Forelimb muscle (tissue), 1 donor: ENCODE results near the gene HES7. TPM values are rescaled to one million over a fixed set of nuclear protein-coding genes. Genes with fewer than 3 reads are reported as not detected.

ENCODE experiments used
- DNase-seq: peaks from one replicate; pipeline ENCODE4 v3.0.0-alpha.2; 2013; ENCODE audit warnings: low read depth
- polyA plus RNA-seq: library from polyadenylated mRNA; unstranded; fragments of 120-200 nt; gene quantifications from one replicate; pipeline ENCODE4 v1.2.1, GENCODE V29; 2013; ENCODE audit not compliant: insufficient read length

The HES7 gene
- polyA plus RNA-seq, 1 donor = 0.08 TPM

DNA sequence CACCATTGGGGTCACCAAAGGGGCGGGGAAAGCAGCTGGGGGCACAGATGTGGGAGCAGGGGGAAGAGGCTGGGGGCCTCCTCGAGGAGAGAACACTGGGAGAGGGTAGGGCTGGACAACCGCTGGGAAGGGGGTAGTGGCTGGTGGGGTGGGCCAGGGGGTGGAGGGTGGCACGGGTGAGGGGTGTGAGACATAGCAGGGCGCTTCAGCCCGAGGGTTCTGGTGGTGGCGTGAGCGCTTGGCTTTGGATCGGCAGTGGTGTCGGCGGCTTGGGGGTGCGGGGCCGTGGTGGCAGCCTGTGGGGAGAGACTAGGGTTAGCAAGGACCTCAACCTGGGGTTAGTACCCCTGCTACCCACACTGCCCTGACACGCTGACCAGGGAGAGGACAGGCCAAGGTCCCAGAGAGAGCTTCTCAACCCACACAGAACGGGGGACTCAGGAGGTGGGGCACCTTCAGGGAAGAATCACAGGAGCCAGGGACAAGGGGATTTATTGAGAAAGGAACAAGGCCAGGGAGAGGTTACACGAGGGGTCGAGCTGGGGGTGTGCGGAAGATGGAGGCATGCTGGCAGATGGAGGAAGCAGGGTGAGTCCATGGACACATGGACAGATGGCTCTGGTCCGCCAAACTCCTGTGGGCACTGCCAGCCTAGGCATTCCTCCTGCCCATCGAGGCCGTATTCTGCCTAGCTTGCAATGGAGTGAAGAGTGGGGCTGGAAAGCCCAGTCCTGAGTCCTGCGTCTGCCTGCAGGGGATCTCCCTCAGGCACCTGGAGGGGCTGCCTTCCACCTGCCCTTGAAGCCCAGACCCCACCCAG, 19.9 kb upstream of the HES7 start:
- DNase-seq = no peak

DNA sequence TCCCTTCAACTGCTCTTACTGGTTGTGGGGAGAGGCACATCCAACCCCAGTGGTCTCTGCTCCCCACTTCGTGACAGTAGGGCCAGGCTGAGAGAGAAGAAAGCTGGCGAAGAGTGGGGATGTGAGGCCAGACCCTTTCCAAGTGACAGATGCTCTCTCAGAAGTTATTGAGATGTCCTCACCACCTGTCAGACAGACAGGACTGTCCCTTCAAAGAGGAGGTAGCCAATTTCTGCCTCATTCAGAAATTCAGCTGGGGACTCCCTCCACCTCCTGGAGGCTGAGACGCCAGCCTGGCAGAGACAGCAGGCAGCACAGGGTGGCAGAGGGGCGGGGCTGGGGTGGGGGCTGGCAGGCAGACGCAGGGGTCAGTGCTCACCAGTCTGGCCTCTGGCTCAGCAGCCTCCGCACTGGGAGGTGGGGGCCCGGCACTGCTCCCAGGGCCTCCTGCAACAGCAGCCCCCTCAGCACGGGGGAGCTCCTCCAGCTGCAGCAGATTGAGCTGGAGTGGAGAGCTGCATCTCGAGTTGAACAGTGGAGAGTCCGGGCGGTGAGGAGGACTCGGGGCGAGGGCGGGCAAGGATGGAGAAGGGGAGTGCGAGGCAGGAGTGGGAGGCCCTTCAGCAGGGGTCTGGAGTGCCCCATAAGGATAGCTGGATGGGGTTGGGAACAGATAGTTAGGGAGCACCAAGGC, 19.1 kb upstream of the HES7 start:
- DNase-seq = no peak

DNA sequence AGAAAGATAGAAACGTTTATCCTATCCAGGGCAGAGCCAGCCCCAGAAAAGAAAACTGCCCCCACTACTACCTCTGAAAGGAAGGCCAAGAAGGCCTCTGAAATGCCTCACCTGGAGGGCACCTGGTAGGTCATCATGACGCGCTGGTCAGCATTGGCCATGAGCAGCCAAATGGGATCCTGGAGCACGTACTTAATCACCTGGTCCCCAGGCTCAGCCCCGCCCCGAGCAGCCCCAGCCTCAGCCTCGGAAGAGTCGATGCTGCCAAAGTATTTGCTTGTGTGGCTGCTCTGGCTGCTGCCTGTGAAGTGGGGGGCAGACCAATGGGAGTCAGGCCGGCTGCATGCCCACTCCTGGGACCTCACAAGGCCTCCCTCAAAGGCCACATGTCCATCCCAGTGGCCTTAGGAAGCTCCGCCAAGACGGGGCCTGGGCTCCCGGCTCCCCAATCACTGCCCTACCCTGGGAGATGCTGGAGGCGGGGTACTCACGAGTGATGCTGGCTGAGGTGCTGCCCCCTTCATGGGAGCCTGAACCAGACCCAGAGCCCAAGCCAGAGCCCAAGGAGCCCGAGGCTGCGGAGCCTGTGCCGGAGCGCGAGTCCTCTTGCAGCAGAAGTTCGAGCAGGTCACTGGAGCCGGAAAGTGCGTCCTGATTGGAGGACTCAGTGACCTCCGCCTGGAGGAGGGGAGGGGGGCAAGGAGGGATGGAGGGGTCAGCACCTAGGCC, 18.4 kb upstream of the HES7 start:
- no peak for DNase-seq

DNA sequence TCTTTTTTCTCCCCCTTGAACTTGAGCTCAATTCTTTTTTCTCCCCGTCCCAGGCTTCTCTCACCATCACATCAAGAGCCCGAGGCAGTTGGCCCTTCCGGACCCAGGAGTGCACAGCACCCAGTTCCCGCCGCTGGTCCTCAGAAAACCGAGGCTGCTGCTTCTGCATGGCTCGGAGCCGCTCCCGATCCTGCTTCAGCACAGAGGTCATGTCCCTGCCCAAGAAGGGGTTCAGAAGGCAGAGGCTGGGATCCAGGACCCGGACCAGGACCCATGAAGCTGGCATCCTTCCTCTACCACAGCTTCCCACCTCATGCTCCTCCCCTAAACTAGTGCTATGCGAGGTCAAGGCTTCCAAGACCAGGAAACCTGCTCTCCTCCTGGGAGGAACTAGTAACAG, 17.8 kb upstream of the HES7 start:
- DNase-seq = no peak

DNA sequence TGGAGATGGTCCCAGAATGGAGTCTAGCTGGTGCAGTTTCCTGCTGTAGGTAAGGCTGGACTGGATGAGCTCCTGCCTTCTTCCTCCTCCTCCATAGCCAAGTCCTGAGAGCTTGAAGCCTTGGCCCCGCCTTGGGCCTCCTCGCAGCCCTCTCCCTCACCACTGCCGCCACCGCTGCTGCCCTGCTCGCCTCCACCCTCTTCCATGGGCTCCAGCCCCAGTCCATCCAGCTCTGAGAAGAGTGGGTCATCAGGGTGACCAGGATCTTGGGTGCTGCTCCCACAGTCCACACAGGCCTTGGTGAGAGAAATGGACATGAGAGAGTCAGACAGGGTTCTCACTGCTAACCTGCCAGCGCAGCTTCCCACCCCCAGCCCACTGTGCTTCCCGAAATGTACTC, 17.1 kb upstream of the HES7 start:
- DNase-seq = no peak

DNA sequence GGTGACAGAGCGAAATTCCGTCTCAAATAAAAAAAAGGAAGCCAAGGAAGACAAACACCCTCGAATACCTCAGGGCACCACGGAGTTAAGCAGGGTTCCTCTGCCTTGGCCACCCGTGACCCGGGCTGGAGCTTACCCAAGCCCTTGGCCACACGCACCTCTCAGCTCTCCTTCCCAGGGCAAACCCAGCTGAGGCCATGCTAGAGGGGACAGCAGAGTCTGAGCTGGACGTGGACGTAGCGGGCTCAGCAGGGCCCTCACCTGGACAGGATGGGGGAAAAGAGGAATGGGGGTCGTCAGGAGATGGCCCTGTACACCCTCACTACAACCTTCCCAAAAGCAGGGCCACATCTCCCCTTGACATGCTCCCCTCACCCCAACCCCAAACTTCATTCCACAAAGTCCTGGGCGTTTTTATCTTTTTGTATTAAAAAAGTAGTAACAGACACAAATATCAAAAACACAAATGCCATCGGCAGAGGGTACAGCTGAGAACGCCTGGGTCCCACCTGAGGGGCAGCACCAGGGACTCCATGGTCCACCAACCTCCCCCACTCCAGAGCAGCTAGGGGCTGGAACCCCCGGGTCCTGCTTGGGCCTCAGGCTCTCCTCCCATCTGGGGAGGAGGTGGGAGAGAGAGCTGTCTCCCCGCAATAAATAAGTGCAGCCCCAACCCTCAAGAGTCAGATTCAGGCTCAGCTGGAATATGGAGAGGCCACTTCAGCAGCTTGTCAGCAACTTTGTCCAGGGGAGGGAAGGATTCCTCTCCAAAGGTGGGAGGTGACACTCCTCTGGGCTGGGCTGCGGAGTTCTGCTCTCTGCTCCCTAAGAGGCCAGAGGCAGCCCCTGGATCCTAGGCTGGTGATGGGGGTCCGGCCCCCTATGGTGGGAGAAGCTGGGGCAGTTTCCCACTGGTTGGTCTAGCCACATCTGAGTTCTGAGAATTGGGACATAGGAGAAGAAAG, 16.4 kb upstream of the HES7 start:
- no peak for DNase-seq

DNA sequence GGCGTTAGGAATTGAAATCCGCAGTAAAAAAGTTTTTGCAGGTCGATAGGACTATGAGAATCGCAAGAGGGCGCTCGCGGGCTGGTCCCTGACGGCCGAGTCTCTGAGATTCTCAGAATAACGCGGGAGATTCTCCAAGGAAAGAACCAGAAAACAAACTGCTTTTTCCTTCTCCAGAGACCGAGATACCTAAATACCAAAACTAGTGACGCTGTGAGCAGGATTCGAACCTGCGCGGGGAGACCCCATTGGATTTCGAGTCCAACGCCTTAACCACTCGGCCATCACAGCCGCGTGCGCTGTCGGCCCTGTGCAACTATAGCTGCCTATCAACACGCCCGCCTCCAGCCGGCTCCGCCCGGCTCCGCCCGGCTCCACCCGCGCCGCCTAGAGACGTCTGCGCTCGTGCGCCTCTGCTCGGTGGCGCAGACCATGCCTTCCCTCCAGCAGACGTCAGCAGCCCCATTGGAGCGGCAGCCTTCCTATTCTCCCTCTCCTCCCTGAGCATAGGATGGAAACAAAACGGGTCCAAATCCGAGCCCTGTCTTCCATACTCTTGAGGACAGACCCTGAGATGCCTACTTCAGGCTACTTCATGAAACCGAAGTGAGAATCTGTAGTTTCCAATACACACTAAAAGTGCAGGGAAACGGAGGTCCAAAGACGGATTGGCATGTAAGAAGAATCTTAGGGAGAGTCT, 14.9 kb upstream of the HES7 start:
- peak; percentile 95 for DNase-seq

DNA sequence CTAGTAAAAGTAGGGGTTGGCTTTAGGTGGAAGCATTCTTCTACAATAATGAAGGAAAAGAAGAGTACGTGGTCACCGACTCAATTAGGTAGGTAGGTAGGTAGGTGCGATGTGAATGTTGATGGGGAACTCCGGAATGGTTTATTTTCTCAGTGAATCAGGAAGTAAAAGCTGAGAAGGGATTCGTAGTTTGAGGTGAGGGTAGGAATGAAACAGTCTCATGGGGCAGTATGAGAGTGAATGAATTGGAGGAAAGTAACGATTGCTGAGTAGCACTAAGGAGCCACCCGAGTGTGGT, 14.4 kb upstream of the HES7 start:
- no peak for DNase-seq

DNA sequence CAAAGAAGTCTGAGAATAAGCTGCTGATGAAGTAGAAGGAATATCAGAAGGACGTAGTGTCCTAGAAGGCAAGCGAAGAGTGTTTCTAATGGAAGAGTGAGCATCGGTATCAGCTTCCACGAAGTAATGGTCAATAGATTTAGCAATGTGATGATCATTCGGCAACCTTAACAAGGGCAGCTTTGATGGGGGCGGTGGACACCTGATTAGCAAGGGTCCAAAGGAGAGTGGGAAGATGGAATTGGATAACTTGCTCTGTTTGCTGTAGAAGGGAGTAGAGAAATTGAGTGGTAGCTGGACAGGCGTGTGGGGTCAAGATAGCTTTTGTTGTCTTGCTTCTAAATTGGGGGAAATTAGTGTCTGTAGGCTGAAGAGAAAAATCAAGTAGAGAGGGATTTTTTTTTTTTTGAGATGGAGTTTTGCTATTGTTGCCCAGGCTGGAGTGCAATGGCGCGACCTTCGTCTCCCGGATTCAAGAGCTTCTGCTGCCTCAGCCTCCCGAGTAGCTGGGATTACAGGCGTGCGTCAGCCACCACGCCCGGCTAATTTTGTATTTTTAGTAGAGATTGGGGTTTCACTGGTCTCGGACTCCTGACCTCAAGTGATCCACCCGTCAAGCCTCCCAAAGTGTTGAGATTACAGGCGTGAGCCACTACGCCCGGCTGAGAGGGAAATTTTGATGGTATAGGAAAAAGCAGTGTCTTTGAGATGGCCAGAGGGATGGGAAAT, 13.9 kb upstream of the HES7 start:
- DNase-seq = no peak

DNA sequence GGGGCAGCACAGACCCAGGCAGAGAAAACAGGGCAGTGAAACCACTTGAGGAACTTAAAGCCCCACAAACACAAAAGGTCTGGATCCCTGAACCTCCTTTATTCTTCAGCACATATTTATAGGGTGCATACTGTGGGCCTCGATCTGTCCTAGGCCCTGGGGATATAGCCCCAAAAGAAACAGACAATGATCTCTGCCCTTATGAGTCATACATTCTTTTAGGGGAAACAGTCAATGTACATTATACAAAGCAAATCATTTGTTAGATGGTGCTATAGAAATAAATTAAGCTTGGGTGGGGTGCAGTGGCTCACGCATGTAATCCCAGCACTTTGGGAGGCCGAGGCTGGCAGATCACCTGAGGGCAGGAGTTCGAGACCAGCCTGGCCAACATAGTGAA, 10.0 kb upstream of the HES7 start:
- DNase-seq = no peak

DNA sequence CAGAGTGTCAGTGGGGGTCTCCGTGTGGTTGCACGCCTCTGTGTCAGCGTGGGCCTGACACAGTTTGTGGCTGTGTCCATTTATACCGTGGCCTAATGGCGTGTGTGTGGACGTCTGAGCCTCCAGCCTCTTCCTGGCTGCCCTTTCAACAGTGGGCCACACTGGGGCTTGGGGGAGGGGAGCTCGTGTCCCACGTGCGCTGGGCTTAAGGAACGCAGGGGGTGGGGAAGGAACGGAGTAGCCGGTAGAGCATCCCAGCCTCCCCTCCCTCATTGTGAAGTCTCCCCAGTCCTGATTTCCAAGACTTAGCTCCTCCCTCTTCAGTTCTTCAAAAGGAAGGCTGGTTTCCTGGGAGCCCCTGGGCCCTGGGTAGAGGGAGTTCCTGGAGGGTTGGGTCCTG, 9.5 kb upstream of the HES7 start:
- no peak for DNase-seq

DNA sequence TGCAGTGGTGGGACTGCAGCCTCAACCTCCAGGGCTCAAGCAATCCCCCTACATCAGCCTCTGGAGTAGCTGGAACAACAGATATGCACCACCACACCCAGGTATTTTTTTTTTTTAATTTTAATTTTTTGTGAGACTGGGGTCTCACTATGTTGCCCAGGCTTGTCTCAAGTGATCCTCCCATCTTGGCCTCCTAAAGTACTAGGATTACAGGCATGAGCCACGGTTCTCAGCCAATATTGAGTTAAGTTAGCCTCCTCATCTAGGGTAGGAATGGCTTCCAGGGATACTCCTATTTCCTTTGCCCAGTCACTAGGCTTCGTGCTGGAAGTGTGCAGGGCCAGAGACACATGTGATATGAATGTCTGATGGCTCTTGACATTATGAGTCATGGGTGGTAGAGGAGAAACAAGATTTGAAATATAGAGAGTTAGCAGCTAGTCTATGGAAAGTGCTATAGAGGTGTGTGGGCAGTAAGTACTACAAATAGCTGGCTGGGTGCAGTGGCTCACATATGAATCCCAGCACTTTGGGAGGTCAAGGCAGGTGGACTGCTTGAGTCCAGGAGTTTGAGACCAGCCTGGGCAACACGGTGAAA, 8.0 kb upstream of the HES7 start:
- DNase-seq = no peak

DNA sequence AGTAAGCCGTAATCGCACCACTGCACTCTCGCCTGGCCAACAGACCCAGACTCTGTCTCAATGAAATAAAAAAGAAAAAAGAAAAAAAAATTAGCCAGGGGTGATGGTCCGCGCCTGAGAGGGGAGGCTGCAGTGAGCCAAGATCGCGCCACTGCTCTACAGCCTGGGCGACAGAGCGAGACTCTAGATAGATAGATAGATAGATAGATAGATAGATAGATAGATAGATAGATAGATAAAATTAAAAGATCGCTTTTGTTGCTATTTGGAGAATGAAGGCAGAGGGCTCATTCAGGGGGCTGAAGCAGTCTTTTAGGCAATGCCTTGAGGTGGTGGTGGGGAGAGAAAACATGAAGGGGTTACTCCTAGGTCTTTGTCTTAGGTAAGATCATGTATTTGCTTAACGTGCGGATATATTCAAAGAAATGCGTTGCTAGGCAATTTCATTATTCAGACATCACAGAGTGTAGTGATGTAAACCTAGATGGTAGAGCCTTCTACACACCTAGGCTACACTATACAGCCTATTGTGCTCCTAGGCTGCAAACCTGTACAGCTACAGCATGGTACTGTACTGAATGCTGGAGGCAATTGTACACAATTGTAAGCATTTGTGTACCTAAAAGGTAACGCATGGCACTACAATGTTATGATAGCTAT, 4.3 kb upstream of the HES7 start:
- DNase-seq = no peak

DNA sequence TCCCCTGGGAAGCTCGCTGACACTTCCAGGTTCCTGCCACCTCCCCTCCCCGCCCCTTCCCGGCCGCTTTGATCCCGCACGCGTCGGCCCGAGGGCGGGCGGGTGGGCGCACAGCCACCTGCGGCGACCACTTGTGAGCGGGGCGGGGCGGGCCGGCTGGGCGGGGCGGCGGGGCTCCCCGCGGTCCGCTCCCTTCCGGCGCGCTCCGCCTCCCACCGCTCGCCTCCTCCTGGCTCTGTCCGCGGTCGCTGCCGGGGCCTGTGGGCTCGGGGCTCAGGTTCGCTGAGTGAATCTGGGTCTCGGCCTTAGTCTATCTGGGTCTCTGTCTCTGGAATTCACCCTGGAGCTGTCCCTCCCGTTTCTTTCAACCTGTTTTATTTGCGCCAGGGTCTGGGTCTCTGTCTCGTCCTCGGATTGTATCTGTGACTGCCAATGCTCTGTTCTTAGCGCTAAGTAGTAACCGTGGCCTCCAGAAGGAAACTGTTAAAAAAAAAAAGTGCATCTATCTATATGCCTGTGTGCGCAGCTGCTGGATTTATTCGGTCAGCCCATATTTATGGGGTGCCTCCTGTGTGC, 2.7 kb upstream of the HES7 start:
- DNase-seq = no peak

DNA sequence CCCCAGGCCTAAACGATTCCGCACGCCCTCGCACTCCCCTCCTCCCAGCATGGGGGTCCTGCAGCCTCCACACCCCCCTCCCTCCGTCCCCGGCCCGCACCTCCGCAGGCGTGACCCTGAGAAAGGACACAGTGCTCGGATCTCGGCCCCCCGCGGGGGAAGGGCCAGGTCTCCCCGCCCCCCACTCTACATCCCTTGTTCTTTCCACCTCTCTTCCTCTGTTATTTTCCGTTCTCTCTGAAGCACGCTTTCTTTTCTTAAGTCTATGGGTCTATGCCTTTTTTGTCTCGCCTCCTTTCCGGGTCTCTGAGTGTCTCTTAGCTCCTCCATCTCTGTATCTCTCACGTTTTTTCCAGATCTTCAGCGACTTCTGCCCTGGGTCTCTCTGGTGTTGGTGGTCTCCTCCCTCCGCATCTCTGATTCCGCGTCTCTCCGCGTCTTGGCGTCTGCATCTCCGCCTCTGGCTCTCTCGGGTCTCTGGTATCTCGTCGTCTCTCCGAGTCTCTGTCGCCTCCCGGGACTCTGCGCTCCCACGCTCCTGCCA, 2.1 kb upstream of the HES7 start:
- DNase-seq = no peak

DNA sequence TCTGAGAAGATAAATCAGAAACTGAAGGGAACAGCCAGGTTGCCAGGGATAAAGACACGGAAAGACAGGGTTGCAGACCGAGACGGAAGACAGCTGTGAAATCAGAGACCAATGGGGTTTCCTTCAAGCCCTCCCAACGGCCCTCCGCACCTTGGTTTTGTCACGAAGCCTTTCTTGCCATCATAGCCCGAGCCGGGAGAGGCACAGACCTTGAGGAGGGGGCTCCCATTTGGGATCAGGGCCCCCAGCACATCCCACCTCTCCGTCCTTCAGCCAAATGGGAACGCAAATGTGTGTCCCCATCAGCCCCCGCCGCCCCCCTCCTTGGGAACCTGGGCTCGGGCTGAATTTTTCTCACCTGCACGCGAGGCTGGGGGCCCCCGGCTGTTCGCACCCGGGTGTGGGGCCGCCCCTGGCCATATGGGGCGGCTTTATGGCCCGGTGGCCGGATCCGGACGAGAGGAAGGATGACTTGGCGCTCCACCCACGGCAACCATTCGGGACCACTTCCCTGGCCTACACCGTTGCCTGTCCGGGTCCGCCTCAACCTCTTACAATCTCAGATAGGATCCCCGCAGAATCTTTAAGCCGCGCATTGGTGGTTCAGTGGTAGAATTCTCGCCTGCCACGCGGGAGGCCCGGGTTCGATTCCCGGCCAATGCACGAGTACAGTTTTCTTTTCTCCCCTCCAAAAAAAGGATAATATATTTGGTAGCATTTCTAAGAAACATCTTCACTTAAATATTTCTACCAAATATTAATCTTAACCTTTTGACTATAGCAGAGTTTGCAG, 1.4 kb upstream of the HES7 start:
- no peak for DNase-seq

DNA sequence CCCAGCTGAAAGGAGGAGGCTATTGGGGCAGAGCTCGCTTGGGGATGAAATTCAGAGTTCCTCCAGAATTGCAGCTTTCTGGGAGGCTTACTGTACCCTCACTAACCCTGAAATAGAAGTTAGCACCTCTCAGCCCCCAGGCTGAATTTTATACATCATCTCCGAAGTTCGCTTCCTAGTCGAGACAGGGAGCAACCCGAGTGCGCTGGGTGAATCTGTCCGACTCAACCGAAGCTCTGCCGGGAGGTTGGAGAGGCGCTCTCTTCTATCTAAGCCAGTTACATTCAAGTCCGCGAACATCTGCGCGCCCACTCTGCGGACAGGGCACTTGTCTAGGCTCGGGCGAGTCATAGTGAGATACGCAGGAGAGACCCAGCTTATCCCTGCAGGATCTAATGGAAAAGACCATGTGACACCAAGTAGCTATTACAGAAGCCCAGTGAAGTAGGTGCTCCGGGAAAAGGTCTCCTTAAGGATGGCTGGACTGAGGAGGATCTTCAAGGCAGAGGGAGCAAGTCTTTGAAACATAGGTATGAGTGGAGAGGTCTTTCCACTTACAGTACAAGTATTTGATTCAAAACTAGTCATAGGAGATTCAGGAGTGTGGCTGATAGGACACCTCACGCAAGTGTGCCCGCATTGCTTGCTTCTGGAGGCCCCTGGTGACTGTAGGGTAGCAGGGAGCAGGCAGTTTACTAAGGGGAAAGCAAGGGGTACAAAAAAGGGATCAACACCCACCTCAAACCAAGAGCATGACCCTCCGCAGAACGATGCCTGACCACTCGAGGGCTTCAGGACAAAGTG, 646 bp upstream of the HES7 start:
- no peak for DNase-seq
